Activated CD4-positive, alpha-beta T cell treated with anti-CD3 and anti-CD28 coated beads, Interleukin-2, Interleukin-6, amounts not matched to agents 100 ng/mL and 50 ng/mL, durations not matched to agents 16 hours and 8 hours (primary cell): ENCODE data around the gene LMTK3.
A peak's percentile ranks its signal among the peaks of the same experiment; 100 is the strongest.
"Not testable (repeated sequence)": the region's sequence is repeated elsewhere in the genome, so short reads cannot be mapped to it uniquely, and the experiment has no call there.

Experiments
- DNase-seq: peaks from one replicate; pipeline ENCODE4 v3.0.0-alpha.2; 2020

LMTK3 gene

GRCh38 chr19:48540110-48540509 lies 28.5 kb upstream of the LMTK3 start:
- DNase-seq = no peak

DNA sequence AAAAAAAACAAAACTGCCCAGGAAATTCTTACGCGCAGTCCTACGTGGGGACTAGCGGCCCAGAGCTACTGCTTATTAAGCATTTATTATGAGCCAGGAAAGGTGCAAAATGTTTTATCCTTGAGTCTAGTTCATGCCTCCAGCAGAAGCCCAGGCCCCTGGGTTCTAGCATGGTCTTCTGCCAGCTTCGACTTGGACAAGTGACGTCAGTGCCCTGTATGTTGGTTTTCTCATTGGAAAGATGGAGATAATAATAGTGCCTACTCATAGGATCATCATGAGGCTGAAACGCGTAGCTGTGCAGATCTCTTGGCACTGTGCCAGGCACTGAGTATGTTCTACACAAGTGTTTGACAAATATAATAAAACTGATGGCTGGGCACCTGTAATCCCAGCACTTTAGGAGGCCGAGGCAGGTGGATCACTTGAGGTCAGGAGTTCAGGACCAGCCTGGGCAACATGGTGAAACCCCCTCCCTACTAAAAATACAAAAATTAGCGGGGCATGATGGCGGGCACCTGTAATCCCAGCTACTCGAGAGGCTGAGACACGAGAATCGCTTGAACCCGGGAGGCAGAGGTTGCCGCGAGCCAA lies 28.0 kb upstream of the LMTK3 start:
- no peak for DNase-seq

- DNase-seq = not testable (repeated sequence)
Measured at GRCh38 chr19:48538057-48538456, 26.4 kb upstream of the LMTK3 start.

DNA sequence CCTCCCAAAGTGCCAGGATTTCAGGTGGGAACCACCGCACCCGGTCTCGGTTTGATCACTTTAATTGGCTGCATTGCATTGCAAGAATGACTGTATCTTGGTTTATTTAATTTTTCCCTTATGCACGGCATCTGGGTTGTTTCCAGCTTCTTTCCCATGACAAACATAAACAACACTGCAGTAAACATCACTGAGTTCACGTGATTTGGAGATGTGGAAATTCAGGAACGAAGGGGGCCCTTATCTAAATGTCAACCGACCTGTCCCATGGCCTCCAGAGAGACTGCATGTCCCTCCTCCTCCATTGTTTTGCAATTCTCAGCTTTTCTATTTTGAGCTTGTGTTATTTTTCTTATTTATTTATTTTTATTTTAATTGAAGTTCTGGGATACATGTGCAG lies 25.9 kb upstream of the LMTK3 start:
- no peak for DNase-seq

DNA sequence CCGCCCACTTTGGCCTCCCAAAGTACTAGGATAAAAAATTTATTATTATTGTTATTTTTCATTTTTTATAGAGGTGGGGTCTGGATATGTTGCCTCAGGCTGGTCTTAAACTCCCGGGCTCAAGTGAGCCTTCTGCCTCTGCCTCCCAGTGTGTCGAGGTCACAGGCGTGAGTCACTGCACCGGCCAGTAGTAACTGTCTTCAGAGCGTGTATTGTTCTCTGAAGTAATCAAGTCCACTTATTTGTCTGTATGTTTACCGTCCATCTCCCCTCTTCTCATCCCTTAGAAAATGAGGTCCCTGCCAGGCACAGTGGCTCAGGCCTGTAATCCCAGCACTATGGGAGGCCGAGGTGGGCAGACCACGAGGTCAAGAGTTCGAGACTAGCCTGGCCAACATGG lies 22.1 kb upstream of the LMTK3 start:
- no peak for DNase-seq

DNA sequence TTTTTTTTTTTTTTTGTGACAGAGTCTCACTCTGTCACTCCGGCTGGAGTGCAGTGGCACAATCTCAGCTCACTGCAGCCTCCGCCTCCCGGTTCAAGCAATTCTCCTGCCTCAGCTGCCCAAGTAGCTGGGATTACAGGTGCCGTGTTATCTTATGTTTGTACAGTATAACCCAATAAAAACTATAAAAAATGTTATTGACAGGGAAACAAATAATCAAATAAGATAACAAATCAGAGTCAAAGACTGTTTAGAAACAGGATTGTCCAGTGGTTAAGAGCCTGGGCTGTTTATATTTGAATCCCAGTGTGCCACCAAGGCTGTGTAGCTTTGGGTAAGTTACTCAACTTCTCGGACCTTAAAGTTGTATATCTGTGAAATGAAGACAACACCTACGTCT lies 19.1 kb upstream of the LMTK3 start:
- DNase-seq = no peak

- no peak for DNase-seq
Measured at GRCh38 chr19:48530066-48530720, 18.6 kb upstream of the LMTK3 start.

GRCh38 chr19:48529156-48529555 lies 17.5 kb upstream of the LMTK3 start:
- no peak for DNase-seq

GRCh38 chr19:48524732-48525131 lies 13.1 kb upstream of the LMTK3 start:
- DNase-seq = no peak

DNA sequence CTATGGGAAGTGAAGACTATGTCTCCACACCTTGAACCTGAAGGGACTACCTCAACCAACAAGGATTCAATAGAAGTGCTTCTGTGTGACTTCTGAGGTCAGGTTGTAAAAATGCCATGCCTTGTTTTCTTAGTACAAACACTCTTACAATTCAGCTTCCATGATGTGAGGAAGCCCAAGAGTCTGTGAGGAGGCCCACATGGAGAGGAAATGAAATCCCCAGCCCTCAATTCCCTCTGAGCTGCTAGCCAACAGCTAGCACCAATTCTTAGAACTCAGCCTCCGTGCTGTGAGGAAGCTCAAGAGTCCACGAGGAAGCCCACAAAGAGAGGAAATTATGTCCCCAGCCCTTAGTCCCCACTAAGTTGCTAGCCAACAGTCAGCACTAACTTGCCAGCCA lies 12.6 kb upstream of the LMTK3 start:
- DNase-seq = no peak

- no peak for DNase-seq
Measured at GRCh38 chr19:48520134-48520533, 8.5 kb upstream of the LMTK3 start.

DNA sequence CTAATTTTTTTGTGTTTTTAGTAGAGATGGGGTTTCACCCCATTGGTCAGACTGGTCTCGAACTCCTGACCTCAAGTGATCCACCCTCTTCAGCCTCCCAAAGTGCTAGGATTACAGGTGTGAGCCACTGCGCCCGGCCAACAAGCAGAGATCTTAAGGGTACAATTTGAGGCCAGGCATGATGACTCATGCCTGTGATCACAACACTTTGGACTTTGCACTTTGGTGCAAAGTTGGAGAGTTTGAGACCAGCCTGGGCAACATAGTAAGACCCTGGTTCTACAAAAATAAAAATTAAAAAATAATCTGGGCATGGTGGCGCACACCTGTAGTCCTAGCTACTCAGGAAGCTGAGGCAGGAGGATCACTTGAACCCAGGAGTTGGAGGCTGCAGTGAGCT lies 7.8 kb upstream of the LMTK3 start:
- DNase-seq = not testable (repeated sequence)

GRCh38 chr19:48518207-48518606 lies 6.6 kb upstream of the LMTK3 start:
- DNase-seq = no peak

GRCh38 chr19:48516536-48516935 lies 4.9 kb upstream of the LMTK3 start:
- DNase-seq = no peak

DNA sequence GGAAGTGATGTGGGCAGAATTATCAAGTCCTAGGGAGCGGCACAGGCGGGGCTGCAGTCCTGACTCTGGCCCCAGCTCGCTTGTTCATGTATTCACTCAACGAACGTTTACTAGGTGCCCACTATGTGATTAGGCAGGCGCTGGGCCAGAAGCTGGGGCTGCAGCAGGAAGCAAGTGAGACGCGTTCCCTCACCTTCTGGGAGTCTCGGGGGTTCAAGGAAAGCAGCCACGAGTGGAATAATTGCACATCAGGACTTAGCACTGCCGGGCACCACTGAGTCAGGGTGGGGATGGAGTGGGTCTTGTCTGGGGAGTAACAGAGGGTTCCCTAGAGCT lies 2.5 kb upstream of the LMTK3 start:
- DNase-seq = no peak

DNA sequence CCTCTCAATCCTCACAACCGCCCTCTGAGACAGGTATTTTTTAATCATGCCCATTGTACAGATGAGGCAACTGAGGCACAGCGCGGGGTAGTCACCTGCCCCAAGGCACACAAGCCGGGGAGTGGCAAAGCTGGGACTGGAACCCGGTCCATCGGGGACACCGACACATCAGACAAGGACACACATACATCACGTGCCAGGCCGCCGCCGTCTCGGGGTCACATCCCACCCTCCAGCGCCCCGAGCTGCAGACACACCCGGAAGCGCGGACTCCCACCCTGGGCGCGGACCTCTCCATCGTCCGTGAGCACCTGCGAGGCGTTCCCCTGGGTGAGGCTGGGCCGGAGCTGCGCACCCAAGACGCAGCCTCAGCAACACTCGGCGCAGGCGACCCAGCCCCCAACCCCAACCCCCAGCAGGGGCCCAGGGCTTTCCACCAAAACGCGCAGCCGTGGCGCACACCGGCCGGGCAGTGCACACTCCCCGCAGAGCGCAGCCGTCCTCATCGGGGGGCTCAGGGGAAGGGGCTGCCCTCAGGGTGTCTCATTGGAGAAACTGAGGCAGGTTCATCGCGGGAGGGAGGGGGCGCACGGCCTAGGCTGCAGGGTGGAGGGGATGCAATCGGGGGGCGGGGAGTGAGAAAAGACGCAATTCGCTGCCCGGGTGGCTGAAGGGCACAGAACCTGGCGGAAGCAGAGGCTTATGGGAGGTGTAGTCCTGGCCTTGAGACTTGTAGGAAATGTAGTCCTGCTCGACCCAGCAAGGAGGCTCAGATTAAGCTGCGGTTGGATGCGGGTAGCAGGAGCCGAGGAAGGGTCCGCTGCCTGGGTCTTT lies 1.9 kb upstream of the LMTK3 start:
- DNase-seq = peak; percentile 86

DNA sequence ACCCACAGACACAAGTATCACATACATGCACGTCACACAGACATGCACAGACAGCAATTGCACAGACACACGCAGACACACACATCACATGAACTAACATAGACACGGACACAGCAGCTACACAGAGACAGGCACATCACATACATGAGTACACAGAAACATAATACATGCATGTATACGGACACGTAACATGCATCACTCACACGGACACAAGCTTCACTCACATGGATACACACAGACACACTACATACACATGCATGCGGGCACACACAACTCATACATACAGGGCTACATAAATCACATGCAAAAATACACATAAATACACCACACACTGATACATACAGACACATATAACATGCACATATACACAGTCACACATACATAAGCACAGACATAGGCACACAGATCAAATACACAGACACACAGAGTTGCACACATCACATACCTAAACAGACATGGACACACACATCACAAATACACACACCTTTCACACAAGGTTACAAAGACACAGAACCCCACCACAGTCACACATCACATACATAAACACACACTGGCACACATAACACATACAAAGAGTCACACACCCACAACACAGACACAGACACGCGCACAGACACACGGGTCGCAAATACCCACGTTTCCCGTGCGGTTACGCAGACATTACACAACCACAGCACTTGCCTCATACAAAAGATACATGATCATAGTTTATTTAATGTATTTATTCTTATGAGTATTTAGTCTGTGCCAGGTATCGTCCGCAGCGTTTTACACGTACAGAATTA lies 1.1 kb upstream of the LMTK3 start:
- DNase-seq = no peak

DNA sequence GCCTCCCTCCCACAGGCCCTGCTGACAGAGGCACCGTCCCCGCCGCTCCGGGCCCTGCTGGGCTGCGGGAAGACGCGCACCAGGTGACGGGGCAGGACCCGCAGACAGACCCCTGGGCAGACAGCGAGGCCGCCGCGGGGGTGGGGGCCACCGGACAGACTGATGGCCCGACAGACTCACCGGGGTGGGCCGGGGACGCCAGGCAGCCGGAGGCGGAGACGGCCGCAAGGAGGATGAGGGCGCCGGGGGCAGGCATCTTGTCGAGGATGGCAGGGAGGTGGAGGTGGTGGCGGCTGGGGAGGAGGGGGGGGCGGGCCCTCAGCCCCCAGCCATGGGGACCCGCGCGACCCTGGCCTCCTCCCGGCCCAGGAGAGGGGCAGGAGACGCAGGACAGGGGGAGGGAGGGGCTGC lies 309 bp downstream of the LMTK3 start:
- no peak for DNase-seq

- DNase-seq = peak; percentile 81
Measured at GRCh38 chr19:48510421-48511268, 990 bp downstream of the LMTK3 start.

GRCh38 chr19:48509467-48510194 lies 2.0 kb downstream of the LMTK3 start:
- DNase-seq = no peak

DNA sequence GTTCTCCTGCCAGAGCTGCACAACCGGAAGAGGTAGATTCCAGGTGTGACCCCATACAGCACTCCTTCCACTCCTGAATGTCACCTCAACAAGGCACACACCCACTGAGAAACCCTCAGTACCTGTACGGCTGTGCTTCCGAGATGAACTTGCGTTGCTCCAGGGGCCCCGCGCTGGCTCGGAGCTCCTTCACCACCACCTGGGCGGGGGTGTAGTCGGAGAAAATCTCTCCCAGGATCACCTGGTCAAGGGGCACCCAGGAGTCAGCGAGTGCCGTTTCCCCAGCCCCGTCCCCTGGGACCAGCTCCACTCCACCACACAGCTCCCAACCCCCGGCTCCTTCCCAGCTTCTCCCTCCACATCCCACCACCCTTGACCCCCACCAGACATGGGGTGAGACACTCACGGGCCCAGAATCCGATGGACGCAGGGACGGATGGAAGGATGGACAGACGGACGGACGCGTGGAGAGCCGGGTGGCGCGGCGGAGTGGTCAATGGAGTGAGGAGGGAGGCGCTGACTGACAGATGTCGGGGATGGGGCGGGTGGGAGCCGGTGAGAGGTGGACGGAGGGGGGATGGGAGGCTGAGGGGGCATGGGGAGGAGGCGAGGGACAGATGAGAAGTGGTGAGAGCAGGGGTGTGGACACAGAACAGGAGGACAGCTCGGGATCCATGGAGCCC lies 2.8 kb downstream of the LMTK3 start:
- DNase-seq = no peak
